COR-L47 (cell line): Measurements from ENCODE around the gene NKX2-4.
"Not testable (repeated sequence)": the region's sequence is repeated elsewhere in the genome, so short reads cannot be mapped to it uniquely, and the experiment has no call there.

Experiments used
- DNase-seq: peaks from one replicate; lab custom pipeline; 2025; lab: John Stamatoyannopoulos, UW

Gene NKX2-4

DNA sequence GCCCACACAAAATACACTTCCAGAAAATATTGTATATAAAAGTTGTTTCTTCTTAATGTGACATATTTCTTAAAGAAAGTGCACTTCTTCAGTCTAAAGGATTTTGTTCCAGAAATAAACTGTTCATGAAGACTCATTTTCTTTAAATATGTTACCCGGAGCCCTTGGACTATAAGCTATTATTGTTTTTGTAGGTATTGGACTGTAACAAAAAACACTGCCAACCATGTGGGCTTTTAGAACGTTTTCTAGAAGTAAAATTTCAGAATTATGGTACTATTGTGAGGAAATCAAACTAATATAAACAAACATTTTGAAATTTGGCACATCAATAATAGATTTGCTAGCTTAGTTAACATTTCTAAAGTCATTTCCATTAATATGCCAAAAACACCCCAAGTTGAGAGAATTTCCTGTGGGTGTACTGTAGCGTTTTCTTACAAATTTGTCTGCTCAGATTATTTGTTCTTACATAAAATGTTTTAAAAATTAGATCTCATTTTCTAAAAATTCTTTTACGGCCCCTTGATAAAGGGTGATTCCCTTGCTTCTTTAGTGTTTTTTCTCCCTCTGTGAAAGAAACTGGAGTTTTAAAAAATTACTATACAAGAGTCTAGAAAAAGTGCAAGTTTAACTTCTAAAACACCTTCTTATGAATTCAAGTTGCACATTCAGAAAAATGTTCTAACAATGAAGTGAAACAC, 3.4 kb downstream of the NKX2-4 start:
- DNase-seq, result no peak

- DNase-seq, result no peak
These were observed 4.2 kb downstream of the NKX2-4 start for GRCh38 chr20:21393166-21393565.

DNA sequence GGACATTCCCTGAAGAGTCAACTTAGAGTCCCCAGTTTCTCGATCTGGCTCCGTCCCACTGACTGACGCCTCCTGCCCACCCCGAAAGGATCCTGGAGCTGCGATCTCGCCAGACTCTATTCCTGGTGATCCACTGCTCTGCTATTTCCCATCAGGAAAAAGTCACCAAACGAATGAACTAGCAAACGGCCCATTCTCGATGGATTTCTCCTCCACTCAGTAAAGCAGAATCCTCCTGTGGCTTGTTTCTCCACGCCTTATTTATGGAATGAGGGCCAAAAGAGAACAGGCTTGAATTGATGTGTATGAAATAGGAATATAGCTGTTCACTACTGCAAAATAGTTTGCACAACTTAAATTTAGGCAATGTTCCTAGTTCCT, 5.4 kb downstream of the NKX2-4 start:
- DNase-seq, result no peak

- DNase-seq, result no peak
These were observed 5.9 kb downstream of the NKX2-4 start for GRCh38 chr20:21391185-21391971.

DNA sequence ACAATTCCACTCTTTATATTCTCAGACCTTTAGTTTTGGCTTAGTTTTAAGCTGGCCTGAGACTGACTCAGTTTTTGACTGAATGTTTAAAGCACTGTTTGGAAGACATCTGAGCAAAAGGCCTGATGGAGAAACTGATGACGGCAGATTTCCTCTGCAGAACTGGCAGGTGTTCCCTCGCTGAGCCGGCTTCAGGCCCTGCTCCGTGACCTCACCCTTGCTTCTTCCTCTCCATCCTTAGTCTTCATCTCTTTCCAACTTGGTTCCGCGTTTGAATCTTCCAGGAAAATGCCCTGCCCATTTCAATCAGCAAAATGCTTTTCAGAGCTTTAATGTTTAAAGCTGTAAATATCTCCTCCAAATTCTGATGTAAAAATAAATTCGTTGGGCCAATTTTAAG, 6.6 kb downstream of the NKX2-4 start:
- DNase-seq, result no peak

GRCh38 chr20:21389368-21389767, 8.0 kb downstream of the NKX2-4 start:
- DNase-seq, result no peak

- DNase-seq, result no peak
These were observed 8.8 kb downstream of the NKX2-4 start for GRCh38 chr20:21388566-21388965.

DNA sequence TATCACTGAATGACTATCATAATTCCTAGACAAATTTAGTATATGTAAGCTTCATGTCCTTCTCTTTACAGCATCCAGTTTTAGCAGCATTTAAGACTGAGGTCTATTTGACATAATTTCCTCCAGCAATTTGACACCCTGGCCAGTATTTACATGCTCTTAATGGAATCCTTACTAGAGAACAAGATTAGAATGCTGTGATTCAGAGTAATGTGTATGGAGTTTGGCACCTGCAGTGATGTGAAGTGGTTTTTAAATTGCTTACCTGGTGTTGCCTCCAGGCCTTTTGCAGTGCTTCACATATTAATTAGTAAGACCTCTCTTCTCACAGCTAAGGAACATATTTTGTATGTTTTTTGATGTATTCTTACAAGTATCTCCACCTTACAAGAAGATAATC, 9.8 kb downstream of the NKX2-4 start:
- peak; percentile 31 for DNase-seq

DNA sequence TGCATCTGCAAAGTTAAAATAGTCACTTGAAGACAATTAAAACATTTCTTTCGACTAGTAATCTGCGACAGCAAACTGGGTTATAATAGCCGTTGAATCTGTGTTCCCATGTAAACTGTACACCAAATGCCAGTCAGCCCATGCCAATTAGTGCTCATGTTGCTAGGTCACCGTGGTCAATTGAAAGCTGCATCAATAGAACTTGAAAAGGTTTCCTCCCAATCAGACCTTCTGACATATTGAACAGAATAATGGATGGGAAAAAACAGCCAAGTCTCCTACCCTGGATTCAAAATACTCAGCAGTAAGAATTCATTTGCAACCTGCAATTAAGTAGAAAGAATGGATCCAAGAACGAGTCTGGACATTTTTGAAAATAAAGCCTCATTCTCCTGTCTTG, 11.2 kb downstream of the NKX2-4 start:
- no peak for DNase-seq

DNA sequence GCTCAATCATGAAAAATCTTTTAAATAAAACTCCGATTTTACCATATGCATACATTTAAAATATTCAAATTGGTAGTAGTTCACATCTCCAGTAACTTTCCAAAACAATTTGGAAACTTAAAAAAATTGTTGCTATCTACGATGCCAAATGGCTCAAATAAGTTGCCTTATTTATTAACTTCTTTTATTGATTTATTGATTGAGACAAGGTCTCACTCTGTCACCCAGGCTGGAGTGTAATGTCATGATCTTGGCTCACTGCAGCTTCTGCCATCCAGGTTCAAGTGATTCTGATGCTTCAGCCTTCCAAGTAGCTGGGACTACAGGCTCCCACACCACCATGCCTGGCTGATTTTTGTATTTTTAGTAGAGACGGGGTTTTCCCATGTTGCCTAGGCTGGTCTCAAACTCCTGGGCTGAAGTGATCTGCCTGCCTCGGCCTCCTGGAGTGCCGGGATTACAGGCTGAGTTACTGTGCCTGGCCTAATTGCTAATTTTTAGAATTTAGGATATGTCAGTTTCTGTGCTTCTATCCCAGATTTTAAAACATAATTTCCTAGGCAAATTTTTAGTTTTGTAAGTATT, 12.9 kb downstream of the NKX2-4 start:
- DNase-seq, result no peak

- no peak for DNase-seq
These were observed 15.7 kb downstream of the NKX2-4 start for GRCh38 chr20:21381619-21382018.

GRCh38 chr20:21380711-21381110, 16.6 kb downstream of the NKX2-4 start:
- no peak for DNase-seq

DNA sequence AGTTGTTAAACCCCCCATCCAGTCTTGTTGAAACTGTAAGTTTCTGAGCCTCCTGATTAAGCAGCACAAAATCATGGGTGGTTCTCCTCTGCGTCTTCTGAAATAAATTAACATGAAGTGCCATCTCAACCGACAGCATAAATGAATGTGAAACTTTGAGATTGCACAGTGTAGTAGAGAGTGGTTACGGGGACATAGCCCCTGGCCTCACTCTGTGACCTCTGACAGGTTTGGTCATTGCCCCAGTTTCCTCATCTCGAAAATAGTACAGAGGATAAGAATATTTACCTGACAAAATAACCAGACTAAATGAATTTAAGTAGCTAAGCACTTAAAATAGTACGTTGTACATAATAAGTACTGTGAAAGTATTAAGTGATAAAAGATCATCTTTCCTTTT, 19.1 kb downstream of the NKX2-4 start:
- no peak for DNase-seq

DNA sequence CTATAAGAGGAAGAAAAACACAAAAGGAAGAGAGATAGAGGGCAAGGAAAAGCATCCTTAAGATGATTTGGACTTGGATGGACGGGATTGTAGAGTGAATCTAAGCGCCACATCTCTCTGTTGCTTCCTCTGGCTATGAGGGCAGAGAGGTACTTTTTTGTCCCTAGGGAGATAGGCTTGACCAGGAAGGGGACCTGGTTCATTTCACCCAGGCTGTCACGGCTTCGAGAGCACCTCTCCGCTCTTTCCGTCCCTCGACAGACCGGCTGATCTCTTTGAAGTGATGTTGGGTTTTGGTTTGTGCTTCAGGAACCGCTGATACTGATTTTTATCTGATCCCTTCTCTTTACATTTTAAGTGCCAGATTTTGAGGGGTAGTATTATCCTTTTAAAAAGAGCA, 19.6 kb downstream of the NKX2-4 start:
- no peak for DNase-seq

GRCh38 chr20:21376626-21377025, 20.7 kb downstream of the NKX2-4 start:
- no peak for DNase-seq

GRCh38 chr20:21373436-21373835, 23.9 kb downstream of the NKX2-4 start:
- DNase-seq, result no peak

DNA sequence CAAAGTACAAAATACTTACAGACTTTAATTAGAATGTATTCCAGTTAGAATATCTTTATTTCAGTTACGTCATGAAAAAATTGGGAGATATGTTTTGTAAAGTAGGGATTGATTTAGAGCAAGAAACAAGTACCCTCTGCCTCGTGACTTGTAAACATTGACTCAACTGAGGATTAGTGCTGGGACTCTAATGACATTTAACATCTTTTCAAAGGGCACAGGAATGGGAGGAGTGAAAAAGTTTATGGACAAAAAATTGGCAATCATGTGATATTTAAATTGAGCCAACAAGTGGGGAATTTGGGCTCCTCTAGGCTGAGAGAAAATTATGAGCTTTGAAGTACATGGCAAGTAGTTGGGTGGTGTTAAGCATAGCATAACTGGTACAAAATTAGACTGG, 25.3 kb downstream of the NKX2-4 start:
- no peak for DNase-seq

DNA sequence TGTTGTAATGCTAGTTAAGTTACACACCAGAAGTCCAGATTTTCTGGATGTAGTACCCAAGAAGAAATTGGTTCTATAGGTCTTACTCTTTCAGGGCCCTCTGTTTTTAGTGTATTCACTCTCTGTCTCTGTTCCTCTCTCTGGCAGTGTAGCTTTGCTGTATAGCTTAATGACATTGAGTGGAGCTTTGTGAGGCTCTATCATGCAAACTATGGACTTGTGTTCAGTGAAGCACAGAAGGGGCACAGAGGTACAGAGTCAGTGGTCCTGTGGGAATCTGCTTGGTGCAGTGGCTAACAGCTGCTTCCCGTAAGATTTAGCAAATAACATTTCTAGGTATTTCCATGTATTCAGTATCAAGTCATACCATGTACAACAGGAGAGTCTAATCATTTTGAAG, 26.1 kb downstream of the NKX2-4 start:
- DNase-seq, result no peak

DNA sequence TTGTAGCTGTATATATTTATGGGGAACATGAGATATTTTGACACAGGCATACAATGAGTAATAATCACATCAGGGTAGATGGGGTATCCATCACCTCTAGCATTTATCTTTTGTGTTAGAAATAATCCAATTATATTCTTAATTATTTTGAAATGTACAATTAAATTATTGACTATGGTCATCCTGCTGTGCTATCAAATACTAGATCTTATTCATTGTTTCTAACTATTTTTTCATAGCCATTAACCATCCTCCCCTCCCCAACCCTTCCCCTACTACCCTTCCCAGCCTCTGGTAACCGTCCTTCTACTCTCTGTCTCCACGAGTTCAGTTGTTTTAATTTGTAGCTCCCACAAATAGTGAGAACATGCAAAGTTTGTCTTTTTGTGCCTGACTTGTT, 28.5 kb downstream of the NKX2-4 start:
- no peak for DNase-seq

DNA sequence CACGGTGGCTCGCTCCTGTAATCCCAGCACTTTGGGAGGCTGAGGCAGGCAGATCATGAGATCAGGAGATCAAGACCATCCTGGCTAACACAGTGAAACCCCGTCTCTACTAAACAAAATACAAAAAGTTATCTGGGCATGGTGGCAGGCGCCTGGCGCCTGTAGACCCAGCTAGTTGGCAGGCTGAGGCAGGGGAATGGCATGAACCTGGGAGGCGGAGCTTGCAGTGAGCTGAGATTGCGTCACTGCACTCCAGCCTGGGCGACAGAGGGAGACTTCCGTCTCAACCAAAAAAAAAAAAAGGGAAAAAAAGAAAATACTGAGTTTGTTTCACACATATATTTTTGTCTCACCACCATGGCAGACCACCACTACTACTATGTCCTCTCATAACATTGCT, 31.1 kb downstream of the NKX2-4 start:
- not testable (repeated sequence) for DNase-seq

DNA sequence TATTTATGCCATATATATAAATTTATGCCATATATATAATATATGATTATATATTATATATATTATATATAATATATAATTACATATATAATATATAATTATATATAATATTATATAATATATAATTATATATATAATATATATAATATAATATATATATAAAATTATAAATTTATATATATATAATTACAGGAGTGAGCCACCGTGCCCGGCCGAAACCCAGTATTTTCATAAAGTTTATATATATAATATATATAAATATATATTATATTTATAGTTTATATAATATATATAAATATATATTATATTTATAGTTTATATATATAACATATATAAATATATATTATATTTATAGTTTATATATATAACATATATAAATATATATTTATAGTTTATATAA, 31.6 kb downstream of the NKX2-4 start:
- no peak for DNase-seq

GRCh38 chr20:21364413-21364812, 32.9 kb downstream of the NKX2-4 start:
- DNase-seq, result no peak

DNA sequence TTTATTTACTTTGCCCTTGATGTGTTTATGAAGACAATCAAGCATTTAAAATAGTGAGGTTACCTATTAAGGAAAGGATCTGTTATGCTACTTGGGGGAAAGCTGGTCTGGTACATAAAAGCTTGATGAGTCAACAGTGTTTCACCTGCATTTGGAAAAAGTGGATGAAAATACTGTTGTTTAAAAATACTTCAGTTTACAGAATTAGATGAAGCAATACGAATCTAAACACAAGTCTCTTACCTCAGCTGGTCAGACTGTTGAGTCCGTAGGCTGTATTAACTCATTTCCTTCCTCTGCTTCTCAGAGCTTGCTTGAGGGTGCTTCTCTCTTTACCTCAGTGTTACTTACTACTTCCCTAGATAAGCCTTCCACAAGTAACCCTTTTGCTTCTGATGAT, 36.1 kb downstream of the NKX2-4 start:
- no peak for DNase-seq
